HG02852 (cell line): ENCODE measurements around the gene RRM1.

ENCODE experiments used
- ATAC-seq: cut with Tn5 transposase; IDR thresholded peaks from one replicate; pipeline ENCODE4 v1.9.1; 2021; ENCODE audit warnings: mild to moderate bottlenecking, moderate library complexity; ENCODE audit not compliant: unreplicated experiment

RRM1 gene

GRCh38 chr11:4185561-4185960 lies 91.0 kb downstream of the RRM1 start:
- no peak for ATAC-seq

- ATAC-seq: no peak
Observed at GRCh38 chr11:4186464-4187054, 92.0 kb downstream of the RRM1 start.

DNA sequence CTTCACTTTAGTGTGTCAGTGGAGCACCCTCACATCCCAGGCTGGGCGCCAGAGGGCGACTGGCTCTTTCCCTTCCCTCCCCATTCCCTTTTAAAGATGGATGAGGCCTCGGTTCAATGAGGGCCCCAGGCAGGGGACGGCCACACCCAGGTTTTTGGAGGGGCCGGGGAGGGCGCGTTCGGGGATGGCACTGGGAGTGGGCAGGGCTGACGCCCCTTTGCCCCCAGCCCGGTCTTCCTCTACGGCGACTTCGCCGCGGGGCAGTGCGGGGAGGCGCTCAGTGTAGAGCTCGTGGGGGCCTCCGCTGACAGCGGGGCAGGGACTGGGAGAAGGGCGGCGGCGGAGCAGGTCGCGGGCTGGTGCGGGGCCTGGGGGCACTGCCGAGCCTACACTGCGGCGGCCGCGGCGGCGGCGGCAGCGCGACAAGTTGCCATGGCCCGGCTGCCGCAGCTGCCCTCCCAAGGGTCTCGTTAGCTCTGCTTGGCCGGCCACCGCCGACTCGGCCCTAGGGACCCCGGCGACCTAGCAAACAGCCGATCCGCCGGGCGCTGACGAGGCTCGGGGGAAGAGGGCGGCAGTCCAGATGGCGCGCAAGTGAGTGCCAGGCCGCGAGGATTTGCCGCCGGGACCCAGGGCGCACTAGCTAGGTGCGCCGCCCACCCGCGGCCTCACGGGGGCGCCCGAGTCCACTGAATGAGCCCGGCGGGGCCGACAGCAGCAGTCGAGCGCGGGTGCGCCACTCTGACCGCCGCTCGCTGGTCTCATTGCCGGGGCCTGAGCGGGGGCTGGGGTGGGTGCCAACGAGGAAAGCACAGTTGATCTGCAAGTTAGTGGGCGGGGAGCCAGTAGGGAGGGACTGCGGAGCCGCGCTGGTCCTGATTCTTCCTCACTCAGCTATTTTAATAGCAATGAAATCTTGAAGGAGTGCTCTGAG lies 92.7 kb downstream of the RRM1 start:
- ATAC-seq: peak; percentile 93
